ENCODE data around the gene TXN2. TPM values are rescaled to one million over a fixed set of nuclear protein-coding genes. Genes with fewer than 3 reads are reported as not detected.
A peak's percentile ranks its signal among the peaks of the same experiment; 100 is the strongest.

Gene TXN2
- total and polyA plus RNA-seq, 7 experiments from 2014 or later = 35.5 to 154 (median 44.1) TPM

- intact Hi-C loops (cut with micrococcal nuclease) = no loop called here
- peak overlapping the region in 1 of 10 donors; percentile 20 for H3K4me3 Mint-ChIP-seq
- Histone ChIP-seq H3K4me1 (ENCODE audit: control insufficient read depth in 2 of 2, insufficient read depth in 2 of 2, low read length in 2 of 2) (peaks cover 15% of the 10 kb centered on the region in 2 donors), H3K27ac (ENCODE audit: low read depth, low read length) (no peak overlapping the region), H3K4me3 (ENCODE audit: low read length) (no peak overlapping the region), H3K27me3 (ENCODE audit: control insufficient read depth in 2 of 2, insufficient read depth in 2 of 2, low read length in 2 of 2) (no peaks in the 10 kb centered on the region), H3K36me3 (ENCODE audit: control insufficient read depth in 2 of 3, insufficient read depth in 3 of 3, low read length in 3 of 3) (no peaks in the 10 kb centered on the region), H3K9me3 (ENCODE audit: control insufficient read depth in 2 of 3, low read length in 3 of 3) (no peaks in the 10 kb centered on the region)
- no peak for DNase-seq
- CTCF ChIA-PET = interaction anchor here (0.9 kb wide), 1 partner anchor 42 kb away, joined by 3 read pairs; no protein-coding TSS in a partner anchor
- H3K36me3 Mint-ChIP-seq = no peaks in the 10 kb centered on the region
- ATAC-seq = no peak
- no peaks in the 10 kb centered on the region for H3K27me3 Mint-ChIP-seq
- H3K27ac Mint-ChIP-seq = peak overlapping the region in 5 of 9 donors; percentile 11 to 30 (median 14)
- no peaks in the 10 kb centered on the region for H3K9me3 Mint-ChIP-seq
- POLR2A ChIA-PET = no interaction called here
- H3K4me1 Mint-ChIP-seq = peaks cover 8 to 54% (median 37%) of the 10 kb centered on the region in 7 donors
Observed at GRCh38 chr22:36440429-36441002, 40.9 kb downstream of the TXN2 start.

GRCh38 chr22:36439481-36440271, 41.8 kb downstream of the TXN2 start:
- ATAC-seq (no peak), DNase-seq (no peak)
- peaks cover 13 to 55% (median 37%) of the 10 kb centered on the region in 7 donors for H3K4me1 Mint-ChIP-seq
- CTCF ChIA-PET = no interaction called here
- peak overlapping the region in 6 of 9 donors; percentile 11 to 85 (median 22) for H3K27ac Mint-ChIP-seq
- Histone ChIP-seq H3K9me3 (ENCODE audit: control insufficient read depth in 2 of 3, low read length in 3 of 3) (no peaks in the 10 kb centered on the region), H3K4me1 (ENCODE audit: control insufficient read depth in 2 of 2, insufficient read depth in 2 of 2, low read length in 2 of 2) (peaks cover 20 to 21% of the 10 kb centered on the region in 2 donors), H3K27me3 (ENCODE audit: control insufficient read depth in 2 of 2, insufficient read depth in 2 of 2, low read length in 2 of 2) (no peaks in the 10 kb centered on the region), H3K36me3 (ENCODE audit: control insufficient read depth in 2 of 3, insufficient read depth in 3 of 3, low read length in 3 of 3) (no peaks in the 10 kb centered on the region), H3K4me3 (ENCODE audit: low read length) (no peak overlapping the region), H3K27ac (ENCODE audit: low read depth, low read length) (no peak overlapping the region)
- intact Hi-C loops (cut with micrococcal nuclease) = no loop called here
- no peak overlapping the region for H3K4me3 Mint-ChIP-seq
- POLR2A ChIA-PET = no interaction called here
- H3K9me3 Mint-ChIP-seq = no peaks in the 10 kb centered on the region
- H3K36me3 Mint-ChIP-seq = no peaks in the 10 kb centered on the region
- no peaks in the 10 kb centered on the region for H3K27me3 Mint-ChIP-seq

- ATAC-seq = peak; percentile 93
- peak; percentile 35 to 89 (median 76) for DNase-seq
- ChIA-PET CTCF (interaction anchor here (0.6 to 1.4 kb wide), 5 partner anchors 16 to 135 kb away, joined by 3 to 6 read pairs (median 4); no protein-coding TSS in a partner anchor), POLR2A (interaction anchor here (0.9 to 2.5 kb wide), 13 partner anchors 14 to 108 kb away, joined by 3 to 11 read pairs (median 4); no protein-coding TSS in a partner anchor)
- H3K9me3 ChIP-seq (ENCODE audit: control insufficient read depth in 2 of 3, low read length in 3 of 3) = no peaks in the 10 kb centered on the region
- no peaks in the 10 kb centered on the region for H3K36me3 ChIP-seq (ENCODE audit: control insufficient read depth in 2 of 3, insufficient read depth in 3 of 3, low read length in 3 of 3)
- Mint-ChIP-seq H3K36me3 (no peaks in the 10 kb centered on the region), H3K27ac (peak overlapping the region; percentile 83 to 96 (median 91)), H3K27me3 (no peaks in the 10 kb centered on the region), H3K9me3 (no peaks in the 10 kb centered on the region), H3K4me1 (peaks cover 21 to 47% (median 32%) of the 10 kb centered on the region in 7 donors), H3K4me3 (peak overlapping the region; percentile 61 to 82 (median 72))
- peaks cover 20 to 21% of the 10 kb centered on the region in 2 donors for H3K4me1 ChIP-seq (ENCODE audit: control insufficient read depth in 2 of 2, insufficient read depth in 2 of 2, low read length in 2 of 2)
- H3K4me3 ChIP-seq (ENCODE audit: low read length) = peak overlapping the region; percentile 6
- peak overlapping the region; percentile 60 for H3K27ac ChIP-seq (ENCODE audit: low read depth, low read length)
- H3K27me3 ChIP-seq (ENCODE audit: control insufficient read depth in 2 of 2, insufficient read depth in 2 of 2, low read length in 2 of 2) = no peaks in the 10 kb centered on the region
- intact Hi-C loops (cut with micrococcal nuclease) = loop anchor here (1.0 to 2.0 kb wide), 5 partner anchors 16 to 50 kb away; no protein-coding TSS in a partner anchor
Observed at GRCh38 chr22:36435516-36436415, 45.7 kb downstream of the TXN2 start.

GRCh38 chr22:36433318-36434231, 47.9 kb downstream of the TXN2 start:
- ChIA-PET CTCF (interaction anchor here (1.1 kb wide), 1 partner anchor 36 kb away, joined by 3 read pairs; no protein-coding TSS in a partner anchor), POLR2A (no interaction called here)
- Histone ChIP-seq H3K4me3 (ENCODE audit: low read length) (no peak overlapping the region), H3K27me3 (ENCODE audit: control insufficient read depth in 2 of 2, insufficient read depth in 2 of 2, low read length in 2 of 2) (no peaks in the 10 kb centered on the region), H3K36me3 (ENCODE audit: control insufficient read depth in 2 of 3, insufficient read depth in 3 of 3, low read length in 3 of 3) (no peaks in the 10 kb centered on the region), H3K27ac (ENCODE audit: low read depth, low read length) (no peak overlapping the region), H3K4me1 (ENCODE audit: control insufficient read depth in 2 of 2, insufficient read depth in 2 of 2, low read length in 2 of 2) (peaks cover 20 to 21% of the 10 kb centered on the region in 2 donors), H3K9me3 (ENCODE audit: control insufficient read depth in 2 of 3, low read length in 3 of 3) (no peaks in the 10 kb centered on the region)
- H3K36me3 Mint-ChIP-seq = no peaks in the 10 kb centered on the region
- H3K9me3 Mint-ChIP-seq = no peaks in the 10 kb centered on the region
- no peaks in the 10 kb centered on the region for H3K27me3 Mint-ChIP-seq
- H3K27ac Mint-ChIP-seq = peak overlapping the region; percentile 28 to 95 (median 78)
- no peak overlapping the region for H3K4me3 Mint-ChIP-seq
- DNase-seq (no peak), ATAC-seq (no peak)
- H3K4me1 Mint-ChIP-seq = peaks cover 21 to 35% (median 22%) of the 10 kb centered on the region in 7 donors
- intact Hi-C loops (cut with micrococcal nuclease) = loop anchor here (2.0 kb wide), 2 partner anchors 19 to 23 kb away; no protein-coding TSS in a partner anchor

- Mint-ChIP-seq H3K9me3 (no peaks in the 10 kb centered on the region), H3K4me1 (peaks cover 21 to 34% (median 22%) of the 10 kb centered on the region in 7 donors), H3K36me3 (no peaks in the 10 kb centered on the region), H3K27ac (peak overlapping the region in 7 of 9 donors; percentile 4 to 88 (median 65)), H3K27me3 (no peaks in the 10 kb centered on the region), H3K4me3 (peak overlapping the region in 1 of 10 donors; percentile 38)
- no peaks in the 10 kb centered on the region for H3K36me3 ChIP-seq (ENCODE audit: control insufficient read depth in 2 of 3, insufficient read depth in 3 of 3, low read length in 3 of 3)
- DNase-seq (no peak), ATAC-seq (no peak)
- CTCF ChIA-PET = interaction anchor here (1.1 kb wide), 1 partner anchor 37 kb away, joined by 3 read pairs; no protein-coding TSS in a partner anchor
- peaks cover 20 to 21% of the 10 kb centered on the region in 2 donors for H3K4me1 ChIP-seq (ENCODE audit: control insufficient read depth in 2 of 2, insufficient read depth in 2 of 2, low read length in 2 of 2)
- H3K4me3 ChIP-seq (ENCODE audit: low read length) = no peak overlapping the region
- H3K27ac ChIP-seq (ENCODE audit: low read depth, low read length) = no peak overlapping the region
- POLR2A ChIA-PET = no interaction called here
- H3K27me3 ChIP-seq (ENCODE audit: control insufficient read depth in 2 of 2, insufficient read depth in 2 of 2, low read length in 2 of 2) = no peaks in the 10 kb centered on the region
- intact Hi-C loops (cut with micrococcal nuclease) = no loop called here
- no peaks in the 10 kb centered on the region for H3K9me3 ChIP-seq (ENCODE audit: control insufficient read depth in 2 of 3, low read length in 3 of 3)
Observed at GRCh38 chr22:36432592-36433317, 48.7 kb downstream of the TXN2 start.

Data from naive thymus-derived CD4-positive, alpha-beta T cell (primary cell).